HG02943 (cell line): ENCODE measurements around the gene SLC30A5.
"Not testable (repeated sequence)": the region's sequence is repeated elsewhere in the genome, so short reads cannot be mapped to it uniquely, and the experiment has no call there.

ENCODE experiments used
- ATAC-seq: cut with Tn5 transposase; IDR thresholded peaks from one replicate; pipeline ENCODE4 v1.9.1; 2021; ENCODE audit warnings: mild to moderate bottlenecking, low read depth, moderate library complexity; ENCODE audit not compliant: unreplicated experiment

SLC30A5 gene

DNA sequence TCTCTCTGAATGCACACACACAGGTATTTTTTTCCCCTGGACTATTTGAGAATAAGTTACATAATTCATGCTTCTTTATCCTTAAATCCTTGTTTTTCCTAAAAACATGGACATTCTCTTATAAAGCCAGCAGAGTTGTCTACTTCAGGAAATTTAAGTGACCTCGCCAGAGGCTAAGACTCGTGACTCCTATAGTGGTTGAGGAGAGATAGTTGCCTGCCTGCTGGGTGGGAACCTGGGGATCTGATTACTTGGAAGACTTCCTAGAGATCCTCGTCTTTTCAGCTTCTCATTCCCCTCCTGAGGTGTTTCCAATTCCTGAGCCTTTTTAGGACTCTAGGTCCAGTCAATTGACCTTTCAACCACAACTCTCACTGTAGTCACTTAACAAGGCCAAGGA lies 5.5 kb downstream of the SLC30A5 start:
- no peak for ATAC-seq

GRCh38 chr5:69103521-69103920 lies 9.7 kb downstream of the SLC30A5 start:
- ATAC-seq = no peak

DNA sequence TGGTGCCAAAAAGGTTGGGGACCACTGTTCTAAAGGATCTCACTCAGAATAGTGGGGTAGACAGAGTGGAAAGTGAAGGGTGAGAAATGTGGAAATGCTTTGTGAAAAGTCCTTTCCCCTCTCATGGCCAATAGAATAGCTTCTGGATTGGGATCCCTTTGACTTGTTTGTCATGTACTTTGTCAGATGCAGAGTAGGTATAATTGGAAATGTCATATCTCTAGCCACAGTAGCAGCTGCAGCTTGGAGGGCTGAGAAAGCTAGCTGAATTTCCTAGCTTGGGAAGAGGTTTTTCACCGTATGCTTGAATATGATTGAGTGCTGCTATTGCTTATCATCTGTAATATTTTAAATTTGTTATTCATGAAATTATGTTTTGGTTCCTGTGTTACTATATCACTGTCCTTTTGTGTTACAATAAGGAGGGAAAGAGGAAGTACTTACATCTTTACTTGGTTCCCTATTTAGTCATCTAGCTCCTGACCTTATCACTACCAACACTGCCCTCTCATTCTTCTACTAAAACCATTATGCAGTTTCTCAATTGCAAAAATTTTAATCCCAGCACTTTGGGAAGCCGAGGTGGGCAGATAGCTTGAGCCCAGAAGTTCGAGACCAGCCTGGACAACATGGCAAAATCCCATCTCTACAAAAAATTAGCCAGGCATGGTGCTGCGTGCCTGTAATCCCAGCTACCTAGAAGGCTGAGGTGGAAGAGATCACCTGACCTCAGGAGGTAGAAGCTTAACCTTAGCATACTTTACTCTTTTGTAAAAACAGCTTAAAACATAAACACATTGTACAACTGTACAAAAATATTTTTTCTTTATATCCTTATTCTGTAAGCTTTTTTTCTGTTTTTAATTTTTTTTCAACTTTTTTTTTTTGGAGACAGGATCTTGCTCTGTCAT lies 12.4 kb downstream of the SLC30A5 start:
- ATAC-seq = no peak

- ATAC-seq = not testable (repeated sequence)
These were observed 14.6 kb downstream of the SLC30A5 start for GRCh38 chr5:69108367-69108766.

GRCh38 chr5:69113851-69114250 lies 20.0 kb downstream of the SLC30A5 start:
- ATAC-seq = no peak

- no peak for ATAC-seq
These were observed 21.7 kb downstream of the SLC30A5 start for GRCh38 chr5:69115526-69115925.

DNA sequence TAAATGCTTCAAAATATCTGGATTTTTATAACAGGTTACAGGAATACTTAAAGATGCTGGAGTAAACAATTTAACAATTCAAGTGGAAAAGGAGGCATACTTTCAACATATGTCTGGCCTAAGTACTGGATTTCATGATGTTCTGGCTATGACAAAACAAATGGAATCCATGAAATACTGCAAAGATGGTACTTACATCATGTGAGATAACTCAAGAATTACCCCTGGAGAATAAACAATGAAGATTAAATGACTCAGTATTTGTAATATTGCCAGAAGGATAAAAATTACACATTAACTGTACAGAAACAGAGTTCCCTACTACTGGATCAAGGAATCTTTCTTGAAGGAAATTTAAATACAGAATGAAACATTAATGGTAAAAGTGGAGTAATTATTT lies 35.6 kb downstream of the SLC30A5 start:
- ATAC-seq = no peak

DNA sequence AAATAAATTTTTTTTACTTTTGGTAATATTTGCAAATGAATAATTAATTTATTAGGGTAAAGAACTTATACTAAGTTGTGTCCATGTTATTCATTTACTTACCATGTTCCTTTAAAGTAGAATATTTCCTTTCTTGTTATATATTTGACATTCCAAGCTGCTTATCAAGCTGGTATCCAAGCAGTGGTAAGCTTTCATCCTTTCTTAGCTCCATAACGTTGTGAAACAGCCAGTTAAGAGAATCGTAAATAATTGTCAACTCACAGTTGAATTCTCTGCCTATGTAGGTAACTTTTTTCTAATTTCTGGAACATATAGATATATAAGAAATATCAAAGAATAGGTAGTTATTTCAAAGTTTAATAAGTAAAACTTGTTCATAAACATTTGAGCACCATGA lies 36.4 kb downstream of the SLC30A5 start:
- no peak for ATAC-seq

GRCh38 chr5:69131304-69131703 lies 37.5 kb downstream of the SLC30A5 start:
- no peak for ATAC-seq

DNA sequence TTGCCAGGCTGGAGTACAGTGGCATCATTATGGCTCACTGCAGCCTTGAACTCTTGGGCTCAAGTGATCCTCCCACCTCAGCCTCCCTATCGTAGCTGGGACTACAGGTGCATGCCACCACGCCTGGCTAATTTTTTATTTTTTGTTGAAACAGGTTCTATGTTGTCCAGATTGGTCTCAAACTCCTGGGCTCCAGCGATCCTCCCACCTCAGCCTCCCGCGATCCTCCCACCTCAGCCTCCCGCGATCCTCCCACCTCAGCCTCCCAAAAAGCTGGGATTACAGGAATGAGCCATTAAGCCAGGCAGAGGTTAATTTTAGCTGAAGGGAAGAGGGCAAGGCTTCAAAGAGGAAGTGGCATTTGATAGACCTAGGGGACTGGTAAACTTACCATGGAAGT lies 40.3 kb downstream of the SLC30A5 start:
- no peak for ATAC-seq

DNA sequence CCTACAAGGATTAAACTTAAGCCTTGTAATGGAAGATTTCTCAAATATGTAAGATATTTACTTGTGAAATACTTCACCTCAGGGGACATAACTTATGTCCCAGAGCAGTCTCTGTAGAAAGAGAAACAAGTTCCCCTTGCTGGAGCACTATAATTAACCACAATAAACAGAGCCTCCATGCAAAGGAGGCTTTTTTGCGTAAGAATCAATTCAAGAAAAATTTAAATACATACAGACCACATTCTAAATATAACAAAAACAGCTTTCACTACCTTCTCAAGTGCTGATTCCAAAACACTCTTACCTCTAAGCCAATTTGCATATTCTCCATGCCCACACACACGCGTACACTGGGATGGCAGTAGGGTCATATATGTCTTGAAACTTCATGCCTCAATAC lies 42.5 kb downstream of the SLC30A5 start:
- peak; percentile 70 for ATAC-seq

DNA sequence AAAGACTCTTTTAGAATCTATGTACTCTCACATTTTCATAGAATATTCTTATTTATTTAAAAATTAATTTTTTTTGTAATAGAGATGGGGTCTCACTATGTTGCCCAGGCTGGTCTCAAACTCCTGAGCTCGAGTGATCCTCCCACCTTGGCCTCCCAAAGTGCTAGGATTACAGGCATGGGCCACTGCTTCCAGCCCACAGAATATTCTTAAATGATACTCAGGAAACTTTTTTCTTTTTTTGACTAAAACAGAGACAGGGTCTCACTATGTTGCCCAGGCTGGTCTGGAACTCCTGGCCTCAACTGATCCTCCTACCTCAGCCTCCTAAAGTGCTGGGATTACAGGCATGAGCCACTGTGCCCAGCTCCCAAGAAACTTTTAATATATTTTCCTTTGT lies 43.4 kb downstream of the SLC30A5 start:
- not testable (repeated sequence) for ATAC-seq

- no peak for ATAC-seq
These were observed 44.0 kb downstream of the SLC30A5 start for GRCh38 chr5:69137807-69138206.

DNA sequence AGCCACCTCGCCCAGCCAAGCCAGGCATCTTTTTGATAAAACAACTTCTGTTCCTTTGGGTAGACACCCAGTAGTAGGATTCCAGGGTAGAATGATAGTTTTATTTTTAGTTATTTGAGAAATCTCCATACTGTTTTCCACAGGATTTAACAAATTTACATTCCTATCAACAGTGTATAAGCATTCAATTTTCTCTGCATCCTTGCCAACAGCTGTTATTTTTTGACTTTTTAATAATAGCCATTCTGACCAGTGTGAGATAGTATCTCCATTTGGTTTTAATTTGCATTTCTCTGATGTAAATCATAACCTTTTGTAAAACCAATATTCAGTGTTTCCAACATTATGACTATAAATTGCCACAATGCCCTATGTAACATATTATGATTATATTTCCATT lies 45.0 kb downstream of the SLC30A5 start:
- ATAC-seq = no peak

- ATAC-seq = not testable (repeated sequence)
These were observed 46.4 kb downstream of the SLC30A5 start for GRCh38 chr5:69140239-69140638.

GRCh38 chr5:69140827-69141226 lies 47.0 kb downstream of the SLC30A5 start:
- ATAC-seq = no peak

GRCh38 chr5:69148576-69148975 lies 54.8 kb downstream of the SLC30A5 start:
- not testable (repeated sequence) for ATAC-seq

GRCh38 chr5:69148981-69149675 lies 55.3 kb downstream of the SLC30A5 start:
- no peak for ATAC-seq

DNA sequence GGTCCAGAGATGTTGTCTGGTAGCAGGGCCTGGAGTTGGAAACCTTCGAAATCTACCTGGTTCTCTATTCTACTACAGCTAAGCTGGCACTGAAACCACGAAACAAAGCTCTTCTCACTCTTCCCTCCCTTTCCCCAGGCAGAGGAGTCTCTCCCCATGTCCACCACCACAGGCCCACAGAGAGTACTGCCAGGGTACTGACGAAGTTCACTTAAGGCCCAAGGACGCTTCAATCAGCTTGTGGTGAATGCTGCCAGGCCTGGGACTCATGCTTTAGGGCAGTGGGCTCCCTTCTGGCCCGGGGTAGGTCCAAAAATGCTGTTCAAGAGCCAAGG lies 55.8 kb downstream of the SLC30A5 start:
- no peak for ATAC-seq

GRCh38 chr5:69152731-69153130 lies 58.9 kb downstream of the SLC30A5 start:
- ATAC-seq = no peak

DNA sequence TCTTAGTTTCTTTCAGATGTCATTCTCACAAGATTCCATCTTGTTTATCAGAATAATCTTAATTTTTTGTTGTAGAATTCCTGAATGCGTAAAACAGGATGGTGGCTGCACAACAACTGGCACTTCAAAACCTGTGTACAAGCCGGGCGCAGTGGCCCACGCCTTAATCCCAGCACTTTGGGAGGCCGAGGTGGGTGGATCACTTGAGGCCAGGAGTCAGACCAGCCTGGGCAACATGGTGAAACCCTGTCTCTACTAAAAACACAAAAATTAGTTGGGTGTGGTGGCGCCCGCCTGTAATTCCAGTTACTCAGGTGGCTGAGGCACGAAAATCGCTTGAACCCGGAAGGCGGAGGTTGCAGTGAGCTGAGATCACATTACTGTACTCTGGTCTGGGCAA lies 62.6 kb downstream of the SLC30A5 start:
- no peak for ATAC-seq

DNA sequence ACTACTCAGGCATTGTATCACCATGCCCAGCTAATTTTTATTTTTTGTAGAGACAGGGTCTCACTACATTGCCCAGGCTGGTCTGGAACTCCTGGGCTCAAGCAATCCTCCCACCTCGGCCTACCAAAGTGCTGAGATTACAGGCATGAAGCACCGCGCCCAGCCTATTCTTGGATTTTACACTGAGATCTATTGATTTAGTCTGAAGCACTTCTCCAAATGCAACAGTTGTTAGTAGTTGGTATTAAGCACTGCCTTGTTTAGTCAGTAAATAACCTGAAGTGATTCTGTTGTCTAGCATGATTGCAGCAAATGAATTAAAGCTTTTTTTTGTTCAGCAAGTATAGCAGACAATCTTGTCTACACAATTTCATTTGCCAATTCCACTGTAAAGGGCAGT lies 64.2 kb downstream of the SLC30A5 start:
- ATAC-seq = no peak
